Measurements from ENCODE around the gene IGSF8. TPM values are rescaled to one million over a fixed set of nuclear protein-coding genes. Genes with fewer than 3 reads are reported as not detected.

The IGSF8 gene
- total RNA-seq, 2 donors from 2014 or later: 34.5 to 35.9 TPM

DNA sequence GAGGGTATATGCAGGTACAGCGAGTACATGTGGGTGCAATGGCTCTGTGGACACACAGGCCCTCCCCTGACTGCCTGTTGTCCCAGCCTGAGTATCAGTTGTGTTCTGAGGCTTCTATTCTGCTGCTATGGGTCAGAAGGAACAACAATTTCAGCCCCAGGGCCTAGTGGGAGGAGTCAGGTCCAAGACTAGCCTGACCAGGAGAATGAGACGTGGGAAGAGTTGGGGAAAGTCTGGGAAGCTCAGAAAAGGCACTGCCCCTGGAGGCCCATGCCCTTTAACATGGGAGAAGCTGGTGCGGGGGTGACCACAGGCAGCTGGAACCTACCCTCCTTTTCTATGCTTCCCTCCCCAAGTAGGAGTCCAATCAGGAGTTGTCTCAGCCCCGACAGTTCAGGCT lies 7.7 kb downstream of the IGSF8 start:
- peaks cover 13% of the 10 kb centered on the region for H3K27me3 Mint-ChIP-seq (ENCODE audit: insufficient read depth)
- H3K4me1 Mint-ChIP-seq: peaks cover 5% of the 10 kb centered on the region
- H3K27me3 ChIP-seq (ENCODE audit: control insufficient read depth, insufficient read depth, low read length, poor library complexity, severe bottlenecking): peaks cover 9% of the 10 kb centered on the region
- no peaks in the 10 kb centered on the region for H3K9me3 ChIP-seq (ENCODE audit: control insufficient read depth, low read length)
- no peaks in the 10 kb centered on the region for H3K9me3 Mint-ChIP-seq
- TF ChIP-seq, protein P1, sequence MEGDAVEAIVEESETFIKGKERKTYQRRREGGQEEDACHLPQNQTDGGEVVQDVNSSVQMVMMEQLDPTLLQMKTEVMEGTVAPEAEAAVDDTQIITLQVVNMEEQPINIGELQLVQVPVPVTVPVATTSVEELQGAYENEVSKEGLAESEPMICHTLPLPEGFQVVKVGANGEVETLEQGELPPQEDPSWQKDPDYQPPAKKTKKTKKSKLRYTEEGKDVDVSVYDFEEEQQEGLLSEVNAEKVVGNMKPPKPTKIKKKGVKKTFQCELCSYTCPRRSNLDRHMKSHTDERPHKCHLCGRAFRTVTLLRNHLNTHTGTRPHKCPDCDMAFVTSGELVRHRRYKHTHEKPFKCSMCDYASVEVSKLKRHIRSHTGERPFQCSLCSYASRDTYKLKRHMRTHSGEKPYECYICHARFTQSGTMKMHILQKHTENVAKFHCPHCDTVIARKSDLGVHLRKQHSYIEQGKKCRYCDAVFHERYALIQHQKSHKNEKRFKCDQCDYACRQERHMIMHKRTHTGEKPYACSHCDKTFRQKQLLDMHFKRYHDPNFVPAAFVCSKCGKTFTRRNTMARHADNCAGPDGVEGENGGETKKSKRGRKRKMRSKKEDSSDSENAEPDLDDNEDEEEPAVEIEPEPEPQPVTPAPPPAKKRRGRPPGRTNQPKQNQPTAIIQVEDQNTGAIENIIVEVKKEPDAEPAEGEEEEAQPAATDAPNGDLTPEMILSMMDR (conservative IDR thresholded peaks at IDR 0.05): no peak
- no peaks in the 10 kb centered on the region for H3K36me3 ChIP-seq (ENCODE audit: control insufficient read depth, insufficient read depth, low read length)
- no peak for DNase-seq
- no peaks in the 10 kb centered on the region for H3K4me1 ChIP-seq (ENCODE audit: control insufficient read depth, insufficient read depth, low read length)
- H3K4me3 Mint-ChIP-seq: no peak overlapping the region
- H3K9ac ChIP-seq (ENCODE audit: extremely low read depth, low read length, poor library complexity, severe bottlenecking): no peak overlapping the region
- no peak overlapping the region for H3K27ac ChIP-seq (ENCODE audit: low read depth, low read length)
- WGBS, 2 experiments (ENCODE audit: insufficient coverage in 1 of 2, insufficient read length in 1 of 2): 83 to 89% methylated on average over 3 to 4 of the region's 4 CpGs
- H3K36me3 Mint-ChIP-seq (ENCODE audit: low read depth): peaks cover 14% of the 10 kb centered on the region
- no peak overlapping the region for H3K4me3 ChIP-seq (ENCODE audit: low read length)
- H3K27ac Mint-ChIP-seq: no peak overlapping the region

DNA sequence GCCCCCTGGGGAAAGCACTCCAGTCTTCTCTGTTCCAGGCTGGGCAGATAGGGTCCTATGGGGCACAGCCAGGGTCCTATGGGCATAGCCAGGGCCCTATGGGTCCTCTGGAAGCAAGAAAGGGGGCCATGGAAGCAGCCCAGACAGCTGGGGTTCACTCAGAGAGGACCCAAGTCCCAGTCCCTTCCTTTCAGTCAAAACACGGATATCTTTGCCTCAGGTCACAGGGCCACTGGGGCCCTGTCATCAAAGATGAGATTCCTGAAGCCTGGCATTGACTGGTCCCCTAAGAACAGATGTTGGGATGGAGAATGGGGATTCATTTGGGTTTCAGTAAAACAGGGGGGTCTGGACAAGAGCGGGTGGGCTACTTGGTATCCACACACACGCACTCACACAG lies 8.5 kb downstream of the IGSF8 start:
- Histone ChIP-seq H3K9ac (ENCODE audit: extremely low read depth, low read length, poor library complexity, severe bottlenecking) (no peak overlapping the region), H3K36me3 (ENCODE audit: control insufficient read depth, insufficient read depth, low read length) (no peaks in the 10 kb centered on the region), H3K27ac (ENCODE audit: low read depth, low read length) (no peak overlapping the region), H3K4me3 (ENCODE audit: low read length) (no peak overlapping the region), H3K9me3 (ENCODE audit: control insufficient read depth, low read length) (no peaks in the 10 kb centered on the region), H3K4me1 (ENCODE audit: control insufficient read depth, insufficient read depth, low read length) (no peaks in the 10 kb centered on the region), H3K27me3 (ENCODE audit: control insufficient read depth, insufficient read depth, low read length, poor library complexity, severe bottlenecking) (peaks cover 14% of the 10 kb centered on the region)
- no peak for DNase-seq
- TF ChIP-seq, protein P1 (conservative IDR thresholded peaks at IDR 0.05): no peak
- Mint-ChIP-seq H3K4me3 (no peak overlapping the region), H3K4me1 (peaks cover 2% of the 10 kb centered on the region), H3K36me3 (ENCODE audit: low read depth) (peaks cover 14% of the 10 kb centered on the region), H3K9me3 (no peaks in the 10 kb centered on the region), H3K27ac (no peak overlapping the region), H3K27me3 (ENCODE audit: insufficient read depth) (peaks cover 22% of the 10 kb centered on the region)
- WGBS, 2 experiments (ENCODE audit: insufficient coverage in 1 of 2, insufficient read length in 1 of 2): 87 to 92% methylated on average over 2 to 3 of the region's 3 CpGs

DNA sequence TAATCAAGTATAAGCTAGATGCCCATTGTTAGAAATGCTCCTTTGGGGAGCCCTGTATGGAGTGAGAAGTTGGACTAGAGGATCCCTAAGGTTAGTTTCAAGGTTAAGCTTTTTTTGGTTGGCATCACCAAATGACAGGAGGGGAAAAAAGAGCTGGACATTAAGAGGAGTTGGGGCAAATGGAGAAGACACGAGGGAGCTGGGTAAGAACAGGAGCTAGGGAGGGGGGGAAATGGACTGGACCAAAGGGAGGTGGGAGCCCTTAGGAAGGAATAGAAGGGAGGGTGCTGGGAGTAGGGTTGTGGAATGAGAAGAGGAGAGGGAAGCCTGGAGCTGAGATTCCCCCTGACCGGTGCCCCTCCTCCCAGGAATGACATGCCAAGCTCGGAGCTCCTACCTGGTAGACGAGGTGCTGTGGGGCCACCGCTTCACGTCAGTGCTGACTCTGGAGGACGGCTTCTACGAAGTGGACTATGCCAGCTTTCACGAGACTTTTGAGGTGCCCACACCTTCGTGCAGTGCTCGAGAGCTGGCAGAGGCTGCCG lies 11.2 kb downstream of the IGSF8 start:
- no peak overlapping the region for H3K9ac ChIP-seq (ENCODE audit: extremely low read depth, low read length, poor library complexity, severe bottlenecking)
- H3K4me1 ChIP-seq (ENCODE audit: control insufficient read depth, insufficient read depth, low read length): no peaks in the 10 kb centered on the region
- no peak overlapping the region for H3K4me3 ChIP-seq (ENCODE audit: low read length)
- no peak for DNase-seq
- H3K27me3 ChIP-seq (ENCODE audit: control insufficient read depth, insufficient read depth, low read length, poor library complexity, severe bottlenecking): peaks cover 41% of the 10 kb centered on the region
- no peak overlapping the region for H3K27ac Mint-ChIP-seq
- TF ChIP-seq, protein P1 (conservative IDR thresholded peaks at IDR 0.05): no peak
- peaks cover 48% of the 10 kb centered on the region for H3K27me3 Mint-ChIP-seq (ENCODE audit: insufficient read depth)
- peaks cover 2% of the 10 kb centered on the region for H3K4me1 Mint-ChIP-seq
- H3K9me3 ChIP-seq (ENCODE audit: control insufficient read depth, low read length): no peaks in the 10 kb centered on the region
- H3K36me3 ChIP-seq (ENCODE audit: control insufficient read depth, insufficient read depth, low read length): no peaks in the 10 kb centered on the region
- H3K9me3 Mint-ChIP-seq: no peaks in the 10 kb centered on the region
- no peak overlapping the region for H3K27ac ChIP-seq (ENCODE audit: low read depth, low read length)
- WGBS, 2 experiments (ENCODE audit: insufficient coverage in 1 of 2, insufficient read length in 1 of 2): 93 to 100% methylated on average over 1 to 12 of the region's 12 CpGs
- H3K4me3 Mint-ChIP-seq: no peak overlapping the region
- peaks cover 9% of the 10 kb centered on the region for H3K36me3 Mint-ChIP-seq (ENCODE audit: low read depth)

Measured in endodermal cell (in vitro differentiated cells).